HEK293 (cell line): ENCODE data around the gene CCHCR1.

Experiments
- FEZF1 ChIP-seq: fragments of 450-650 bp; formaldehyde crosslinking; IDR thresholded peaks from 2 replicates; pipeline ENCODE4 v1.5.1; 2016; ENCODE audit warnings: missing biosample characterization, missing genetic modification characterization
- KLF1 ChIP-seq: fragments of 450-650 bp; formaldehyde crosslinking; IDR thresholded peaks from 2 replicates; pipeline ENCODE4 v1.5.1; 2016; ENCODE audit warnings: missing biosample characterization, missing genetic modification characterization
- KLF17 ChIP-seq: fragments of 450-650 bp; formaldehyde crosslinking; IDR thresholded peaks from 2 replicates; pipeline ENCODE4 v1.5.1; 2016; ENCODE audit warnings: missing biosample characterization, missing genetic modification characterization
- KLF9 ChIP-seq: fragments of 450-650 bp; formaldehyde crosslinking; IDR thresholded peaks from 2 replicates; pipeline ENCODE4 v1.5.1; 2016; ENCODE audit warnings: missing biosample characterization, missing genetic modification characterization, low read depth
- MYNN ChIP-seq: fragments of 450-650 bp; formaldehyde crosslinking; IDR thresholded peaks from 2 replicates; pipeline ENCODE4 v1.5.1; 2016; ENCODE audit warnings: missing biosample characterization, missing genetic modification characterization, borderline replicate concordance
- PRDM10 ChIP-seq: fragments of 450-650 bp; formaldehyde crosslinking; IDR thresholded peaks from 2 replicates; pipeline ENCODE4 v1.5.1; 2016; ENCODE audit warnings: missing biosample characterization, missing genetic modification characterization
- SP7 ChIP-seq: fragments of 450-650 bp; formaldehyde crosslinking; IDR thresholded peaks from 2 replicates; pipeline ENCODE4 v1.5.1; 2016; ENCODE audit warnings: missing biosample characterization, missing genetic modification characterization
- ZNF133 ChIP-seq: fragments of 450-650 bp; formaldehyde crosslinking; IDR thresholded peaks from 2 replicates; pipeline ENCODE4 v1.5.1; 2016; ENCODE audit warnings: missing biosample characterization, missing genetic modification characterization
- ZNF157 ChIP-seq: fragments of 450-650 bp; formaldehyde crosslinking; IDR thresholded peaks from 2 replicates; pipeline ENCODE4 v1.5.1; 2016; ENCODE audit warnings: missing biosample characterization, missing genetic modification characterization
- ZNF174 ChIP-seq: fragments of 450-650 bp; formaldehyde crosslinking; IDR thresholded peaks from 2 replicates; pipeline ENCODE4 v1.5.0; 2017; ENCODE audit warnings: missing biosample characterization, mild to moderate bottlenecking, missing genetic modification characterization
- ZNF239 ChIP-seq: fragments of 450-650 bp; formaldehyde crosslinking; IDR thresholded peaks from 2 replicates; pipeline ENCODE4 v1.5.1; 2016; ENCODE audit warnings: missing biosample characterization, missing genetic modification characterization
- ZNF266 ChIP-seq: fragments of 450-650 bp; formaldehyde crosslinking; IDR thresholded peaks from 2 replicates; pipeline ENCODE4 v1.5.1; 2016; ENCODE audit warnings: missing biosample characterization, missing genetic modification characterization, low read depth
- ZNF335 ChIP-seq: fragments of 450-650 bp; formaldehyde crosslinking; conservative IDR thresholded peaks from 2 replicates; pipeline ENCODE4 v1.5.1; 2016; ENCODE audit warnings: missing biosample characterization, missing genetic modification characterization
- ZNF449 ChIP-seq: fragments of 450-650 bp; formaldehyde crosslinking; IDR thresholded peaks from 2 replicates; pipeline ENCODE4 v1.5.1; 2017; ENCODE audit warnings: missing biosample characterization, mild to moderate bottlenecking, missing genetic modification characterization, moderate library complexity
- ZNF501 ChIP-seq: fragments of 450-650 bp; formaldehyde crosslinking; IDR thresholded peaks from 2 replicates; pipeline ENCODE4 v1.5.1; 2016; ENCODE audit warnings: missing biosample characterization, missing genetic modification characterization
- ZNF544 ChIP-seq: fragments of 450-650 bp; formaldehyde crosslinking; IDR thresholded peaks from 2 replicates; pipeline ENCODE4 v1.5.0; 2017; ENCODE audit warnings: missing biosample characterization, missing genetic modification characterization
- ZNF555 ChIP-seq: fragments of 450-650 bp; formaldehyde crosslinking; conservative IDR thresholded peaks from 2 replicates; pipeline ENCODE4 v1.5.1; 2017; ENCODE audit warnings: missing biosample characterization, mild to moderate bottlenecking, missing genetic modification characterization, inconsistent platforms
- ZNF560 ChIP-seq: fragments of 450-650 bp; formaldehyde crosslinking; IDR thresholded peaks from 2 replicates; pipeline ENCODE4 v1.5.1; 2017; ENCODE audit warnings: missing biosample characterization, missing genetic modification characterization, borderline replicate concordance
- ZNF654 ChIP-seq: fragments of 450-650 bp; formaldehyde crosslinking; IDR thresholded peaks from 2 replicates; pipeline ENCODE4 v1.5.1; 2016; ENCODE audit warnings: low read depth, missing biosample characterization, missing genetic modification characterization
- ZNF776 ChIP-seq: fragments of 450-650 bp; formaldehyde crosslinking; IDR thresholded peaks from 2 replicates; pipeline ENCODE4 v1.5.0; 2017; ENCODE audit warnings: missing biosample characterization, missing genetic modification characterization, borderline replicate concordance
- ZNF837 ChIP-seq: fragments of 450-650 bp; formaldehyde crosslinking; IDR thresholded peaks from 2 replicates; pipeline ENCODE4 v1.5.1; 2016; ENCODE audit warnings: missing biosample characterization, missing genetic modification characterization
- ZSCAN30 ChIP-seq: fragments of 450-650 bp; IDR thresholded peaks from 2 replicates; pipeline ENCODE4 v1.5.1; 2018; ENCODE audit warnings: missing biosample characterization, mild to moderate bottlenecking, missing genetic modification characterization, moderate library complexity
- TF ChIP-seq, protein P1 (sequence below): fragments of 450-650 bp; formaldehyde crosslinking; IDR thresholded peaks from 2 replicates; pipeline ENCODE4 v1.5.1; 2016; ENCODE audit warnings: missing biosample characterization, missing genetic modification characterization
- TF ChIP-seq, protein P2 (sequence below): fragments of 450-650 bp; formaldehyde crosslinking; IDR thresholded peaks from 2 replicates; pipeline ENCODE4 v1.5.1; 2016; ENCODE audit warnings: missing biosample characterization, missing genetic modification characterization
- TF ChIP-seq, protein P3 (sequence below): fragments of 450-650 bp; formaldehyde crosslinking; IDR thresholded peaks from 2 replicates; pipeline ENCODE4 v1.5.1; 2016; ENCODE audit warnings: missing biosample characterization, missing genetic modification characterization

The CCHCR1 gene

DNA sequence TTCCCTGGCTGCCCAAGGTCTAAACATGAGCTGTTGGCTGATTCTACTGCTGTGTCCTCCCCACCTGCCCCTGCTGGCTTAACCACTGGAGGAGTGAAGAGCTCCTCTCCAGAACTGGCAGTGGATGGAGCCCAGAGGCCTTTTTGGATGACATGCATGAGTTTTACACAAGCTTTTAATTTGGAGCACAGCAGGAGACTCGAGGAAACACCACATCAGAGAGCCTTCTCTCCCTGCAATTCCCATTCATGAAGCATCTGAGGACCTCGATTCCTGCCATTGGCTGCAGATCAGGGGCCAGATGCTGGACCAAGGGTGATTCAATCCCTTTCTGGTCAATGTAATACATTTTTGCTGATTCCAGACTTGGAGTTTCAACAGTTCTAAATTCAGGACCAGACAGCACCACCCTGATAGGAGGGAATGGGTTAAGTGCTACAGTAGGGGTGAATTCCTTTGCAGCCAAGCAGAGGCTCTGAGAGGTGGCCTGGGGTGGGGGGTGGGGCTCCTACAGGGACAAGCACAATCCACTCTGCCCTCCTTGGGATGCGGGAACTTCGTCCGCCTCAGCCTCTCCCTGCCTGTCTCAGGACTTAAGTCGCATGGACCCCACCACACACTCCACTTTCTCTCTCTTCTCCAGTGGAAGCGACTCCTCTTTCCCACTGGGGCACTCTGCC, 43.6 kb downstream of the CCHCR1 start (continued):
- TF ChIP-seq ZNF133 (tag by site-specific recombination) (no peak), ZNF560 (no peak), ZNF174 (tag by site-specific recombination) (no peak), KLF9 (no peak), FEZF1 (tag by site-specific recombination) (peak; percentile 41; the same call in 1 of the 2 replicates), PRDM10 (tag by site-specific recombination) (0 out of 2 replicates have a peak, but pooled peaks have one; percentile 30), ZNF654 (tag by site-specific recombination) (no peak), ZNF266 (tag by site-specific recombination) (no peak), ZNF776 (tag by site-specific recombination) (no peak), KLF17 (tag by site-specific recombination) (0 out of 2 replicates have a peak, but pooled peaks have one; percentile 50), ZNF544 (no peak), ZNF157 (tag by site-specific recombination) (no peak), ZNF335 (tag by site-specific recombination) (0 out of 2 replicates have a peak, but pooled peaks have one; percentile 77), MYNN (tag by site-specific recombination) (peak; percentile 90), ZNF837 (no peak), ZNF449 (tag by site-specific recombination) (no peak), ZSCAN30 (tag by site-specific recombination) (no peak), SP7 (peak; percentile 42), ZNF555 (tag by site-specific recombination) (no peak), ZNF501 (no peak), ZNF239 (tag by site-specific recombination) (no peak), KLF1 (tag by site-specific recombination) (no peak)
- TF ChIP-seq, protein P1, sequence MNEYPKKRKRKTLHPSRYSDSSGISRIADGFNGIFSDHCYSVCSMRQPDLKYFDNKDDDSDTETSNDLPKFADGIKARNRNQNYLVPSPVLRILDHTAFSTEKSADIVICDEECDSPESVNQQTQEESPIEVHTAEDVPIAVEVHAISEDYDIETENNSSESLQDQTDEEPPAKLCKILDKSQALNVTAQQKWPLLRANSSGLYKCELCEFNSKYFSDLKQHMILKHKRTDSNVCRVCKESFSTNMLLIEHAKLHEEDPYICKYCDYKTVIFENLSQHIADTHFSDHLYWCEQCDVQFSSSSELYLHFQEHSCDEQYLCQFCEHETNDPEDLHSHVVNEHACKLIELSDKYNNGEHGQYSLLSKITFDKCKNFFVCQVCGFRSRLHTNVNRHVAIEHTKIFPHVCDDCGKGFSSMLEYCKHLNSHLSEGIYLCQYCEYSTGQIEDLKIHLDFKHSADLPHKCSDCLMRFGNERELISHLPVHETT (tag by site-specific recombination) = no peak
- TF ChIP-seq, protein P2, sequence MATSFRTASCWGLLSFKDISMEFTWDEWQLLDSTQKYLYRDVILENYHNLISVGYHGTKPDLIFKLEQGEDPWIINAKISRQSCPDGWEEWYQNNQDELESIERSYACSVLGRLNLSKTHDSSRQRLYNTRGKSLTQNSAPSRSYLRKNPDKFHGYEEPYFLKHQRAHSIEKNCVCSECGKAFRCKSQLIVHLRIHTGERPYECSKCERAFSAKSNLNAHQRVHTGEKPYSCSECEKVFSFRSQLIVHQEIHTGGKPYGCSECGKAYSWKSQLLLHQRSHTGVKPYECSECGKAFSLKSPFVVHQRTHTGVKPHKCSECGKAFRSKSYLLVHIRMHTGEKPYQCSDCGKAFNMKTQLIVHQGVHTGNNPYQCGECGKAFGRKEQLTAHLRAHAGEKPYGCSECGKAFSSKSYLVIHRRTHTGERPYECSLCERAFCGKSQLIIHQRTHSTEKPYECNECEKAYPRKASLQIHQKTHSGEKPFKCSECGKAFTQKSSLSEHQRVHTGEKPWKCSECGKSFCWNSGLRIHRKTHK (tag by site-specific recombination) = no peak
- TF ChIP-seq, protein P3, sequence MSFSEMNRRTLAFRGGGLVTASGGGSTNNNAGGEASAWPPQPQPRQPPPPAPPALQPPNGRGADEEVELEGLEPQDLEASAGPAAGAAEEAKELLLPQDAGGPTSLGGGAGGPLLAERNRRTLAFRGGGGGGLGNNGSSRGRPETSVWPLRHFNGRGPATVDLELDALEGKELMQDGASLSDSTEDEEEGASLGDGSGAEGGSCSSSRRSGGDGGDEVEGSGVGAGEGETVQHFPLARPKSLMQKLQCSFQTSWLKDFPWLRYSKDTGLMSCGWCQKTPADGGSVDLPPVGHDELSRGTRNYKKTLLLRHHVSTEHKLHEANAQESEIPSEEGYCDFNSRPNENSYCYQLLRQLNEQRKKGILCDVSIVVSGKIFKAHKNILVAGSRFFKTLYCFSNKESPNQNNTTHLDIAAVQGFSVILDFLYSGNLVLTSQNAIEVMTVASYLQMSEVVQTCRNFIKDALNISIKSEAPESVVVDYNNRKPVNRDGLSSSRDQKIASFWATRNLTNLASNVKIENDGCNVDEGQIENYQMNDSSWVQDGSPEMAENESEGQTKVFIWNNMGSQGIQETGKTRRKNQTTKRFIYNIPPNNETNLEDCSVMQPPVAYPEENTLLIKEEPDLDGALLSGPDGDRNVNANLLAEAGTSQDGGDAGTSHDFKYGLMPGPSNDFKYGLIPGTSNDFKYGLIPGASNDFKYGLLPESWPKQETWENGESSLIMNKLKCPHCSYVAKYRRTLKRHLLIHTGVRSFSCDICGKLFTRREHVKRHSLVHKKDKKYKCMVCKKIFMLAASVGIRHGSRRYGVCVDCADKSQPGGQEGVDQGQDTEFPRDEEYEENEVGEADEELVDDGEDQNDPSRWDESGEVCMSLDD (tag by site-specific recombination) = no peak
